ENCODE results near the gene IRF8. TPM values are rescaled to one million over a fixed set of nuclear protein-coding genes. Genes with fewer than 3 reads are reported as not detected.

The IRF8 gene
- total RNA-seq, 1 donor from 2014 or later = 1.0 TPM

DNA sequence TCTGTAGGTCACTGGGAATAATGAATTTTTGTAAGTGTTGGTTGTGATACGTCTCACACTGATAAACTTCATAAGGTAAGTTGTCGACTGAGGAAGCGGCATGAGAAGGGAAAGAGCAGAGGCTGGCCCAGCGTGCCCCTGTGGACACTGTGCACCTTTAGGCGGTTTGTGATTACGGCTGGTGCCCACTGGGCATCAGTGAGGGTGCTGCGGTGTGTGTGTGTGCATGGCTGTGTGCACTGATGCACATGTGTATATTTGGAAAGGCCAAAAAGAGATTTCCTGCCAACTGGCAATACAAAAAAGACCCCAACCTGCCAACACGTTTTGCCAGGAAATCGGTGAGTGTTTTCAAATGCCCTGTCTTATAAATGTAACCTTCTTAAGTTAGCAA lies 11.9 kb downstream of the IRF8 start:
- TF ChIP-seq, protein P1, sequence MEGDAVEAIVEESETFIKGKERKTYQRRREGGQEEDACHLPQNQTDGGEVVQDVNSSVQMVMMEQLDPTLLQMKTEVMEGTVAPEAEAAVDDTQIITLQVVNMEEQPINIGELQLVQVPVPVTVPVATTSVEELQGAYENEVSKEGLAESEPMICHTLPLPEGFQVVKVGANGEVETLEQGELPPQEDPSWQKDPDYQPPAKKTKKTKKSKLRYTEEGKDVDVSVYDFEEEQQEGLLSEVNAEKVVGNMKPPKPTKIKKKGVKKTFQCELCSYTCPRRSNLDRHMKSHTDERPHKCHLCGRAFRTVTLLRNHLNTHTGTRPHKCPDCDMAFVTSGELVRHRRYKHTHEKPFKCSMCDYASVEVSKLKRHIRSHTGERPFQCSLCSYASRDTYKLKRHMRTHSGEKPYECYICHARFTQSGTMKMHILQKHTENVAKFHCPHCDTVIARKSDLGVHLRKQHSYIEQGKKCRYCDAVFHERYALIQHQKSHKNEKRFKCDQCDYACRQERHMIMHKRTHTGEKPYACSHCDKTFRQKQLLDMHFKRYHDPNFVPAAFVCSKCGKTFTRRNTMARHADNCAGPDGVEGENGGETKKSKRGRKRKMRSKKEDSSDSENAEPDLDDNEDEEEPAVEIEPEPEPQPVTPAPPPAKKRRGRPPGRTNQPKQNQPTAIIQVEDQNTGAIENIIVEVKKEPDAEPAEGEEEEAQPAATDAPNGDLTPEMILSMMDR (IDR thresholded peaks at IDR 0.05; ENCODE audit: partially characterized antibody, unreplicated experiment) = no peak
- Mint-ChIP-seq H3K27me3 (ENCODE audit: unreplicated experiment) (peaks cover 5% of the 10 kb centered on the region), H3K4me3 (ENCODE audit: unreplicated experiment) (no peak overlapping the region), H3K9me3 (ENCODE audit: unreplicated experiment) (no peaks in the 10 kb centered on the region), H3K4me1 (ENCODE audit: low read depth, unreplicated experiment) (no peaks in the 10 kb centered on the region), H3K36me3 (ENCODE audit: unreplicated experiment) (peaks cover 9% of the 10 kb centered on the region), H3K27ac (ENCODE audit: unreplicated experiment) (no peak overlapping the region)
- DNase-seq = no peak

DNA sequence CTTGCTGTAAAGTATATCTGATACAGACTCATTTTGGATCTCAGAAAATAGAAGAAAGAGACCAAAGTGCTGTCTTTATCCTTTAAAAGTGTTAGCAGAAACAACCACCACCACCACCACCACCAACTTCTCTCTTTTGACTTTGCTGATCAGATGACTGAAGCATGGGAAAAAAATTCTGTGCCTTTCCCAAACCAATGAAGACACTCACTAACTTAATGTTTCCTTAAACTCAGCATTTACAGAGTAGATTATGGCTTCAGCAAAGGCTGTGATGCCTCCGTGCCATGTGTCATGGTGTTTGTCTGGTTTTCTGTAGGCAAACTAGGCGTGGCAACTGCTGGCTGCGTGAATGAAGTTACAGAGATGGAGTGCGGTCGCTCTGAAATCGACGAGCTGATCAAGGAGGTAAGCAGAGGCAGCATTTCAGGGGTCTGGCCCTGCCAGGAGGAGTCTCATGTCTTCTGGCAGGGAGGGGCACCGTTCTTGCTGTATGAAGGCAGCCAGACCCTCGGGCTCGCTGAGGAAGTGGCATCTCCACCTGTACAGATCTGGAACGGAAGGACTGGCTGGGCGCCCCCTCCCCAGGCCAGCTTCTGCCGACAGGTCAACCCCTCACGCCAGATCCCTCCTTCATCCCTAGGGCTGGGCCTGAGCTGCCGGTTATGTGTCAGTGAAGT lies 12.4 kb downstream of the IRF8 start:
- no peak for DNase-seq
- no peaks in the 10 kb centered on the region for H3K9me3 Mint-ChIP-seq (ENCODE audit: unreplicated experiment)
- TF ChIP-seq, protein P1 (IDR thresholded peaks at IDR 0.05; ENCODE audit: partially characterized antibody, unreplicated experiment) = no peak
- no peak overlapping the region for H3K27ac Mint-ChIP-seq (ENCODE audit: unreplicated experiment)
- peaks cover 5% of the 10 kb centered on the region for H3K36me3 Mint-ChIP-seq (ENCODE audit: unreplicated experiment)
- H3K27me3 Mint-ChIP-seq (ENCODE audit: unreplicated experiment) = peaks cover 5% of the 10 kb centered on the region
- no peaks in the 10 kb centered on the region for H3K4me1 Mint-ChIP-seq (ENCODE audit: low read depth, unreplicated experiment)
- no peak overlapping the region for H3K4me3 Mint-ChIP-seq (ENCODE audit: unreplicated experiment)

DNA sequence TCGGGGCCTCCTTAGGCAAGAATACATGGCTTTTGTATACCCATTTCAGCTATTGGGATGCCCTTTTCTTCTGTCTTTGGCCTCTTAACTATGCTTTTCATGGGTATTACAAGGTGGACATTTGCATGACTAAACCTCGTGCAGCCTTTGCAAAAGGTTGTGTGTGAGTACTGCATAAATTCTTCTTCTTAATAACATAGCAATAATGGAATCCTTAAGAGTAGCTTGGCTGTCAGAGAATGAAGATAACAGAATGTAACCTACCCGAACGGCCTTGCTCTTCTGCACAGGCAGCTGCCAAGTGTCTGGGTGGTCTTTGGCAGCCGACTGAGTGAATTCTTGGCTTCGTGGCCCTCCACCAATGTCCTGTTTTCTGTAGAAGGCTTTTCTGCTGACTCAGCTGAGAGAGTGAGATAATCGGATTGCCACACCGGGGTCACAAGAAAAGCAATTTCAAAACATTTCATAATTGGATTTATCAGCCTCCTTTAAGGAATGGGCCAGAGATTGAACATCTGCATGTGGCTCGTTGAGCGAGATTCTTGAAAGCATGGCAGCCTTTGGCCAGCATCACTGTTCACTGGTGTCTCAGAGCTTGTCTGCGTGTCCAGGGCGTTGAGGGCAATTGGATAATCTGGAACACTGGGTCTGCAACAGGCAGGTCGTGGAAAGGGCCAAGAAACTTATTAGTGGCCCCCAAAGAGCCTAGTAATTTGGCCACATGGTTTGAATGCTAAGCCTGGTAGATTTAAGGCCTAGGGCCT lies 13.4 kb downstream of the IRF8 start:
- no peak for DNase-seq
- Mint-ChIP-seq H3K36me3 (ENCODE audit: unreplicated experiment) (no peaks in the 10 kb centered on the region), H3K4me3 (ENCODE audit: unreplicated experiment) (no peak overlapping the region), H3K27me3 (ENCODE audit: unreplicated experiment) (peaks cover 4% of the 10 kb centered on the region), H3K27ac (ENCODE audit: unreplicated experiment) (no peak overlapping the region), H3K9me3 (ENCODE audit: unreplicated experiment) (no peaks in the 10 kb centered on the region), H3K4me1 (ENCODE audit: low read depth, unreplicated experiment) (no peaks in the 10 kb centered on the region)
- TF ChIP-seq, protein P1 (IDR thresholded peaks at IDR 0.05; ENCODE audit: partially characterized antibody, unreplicated experiment) = no peak

DNA sequence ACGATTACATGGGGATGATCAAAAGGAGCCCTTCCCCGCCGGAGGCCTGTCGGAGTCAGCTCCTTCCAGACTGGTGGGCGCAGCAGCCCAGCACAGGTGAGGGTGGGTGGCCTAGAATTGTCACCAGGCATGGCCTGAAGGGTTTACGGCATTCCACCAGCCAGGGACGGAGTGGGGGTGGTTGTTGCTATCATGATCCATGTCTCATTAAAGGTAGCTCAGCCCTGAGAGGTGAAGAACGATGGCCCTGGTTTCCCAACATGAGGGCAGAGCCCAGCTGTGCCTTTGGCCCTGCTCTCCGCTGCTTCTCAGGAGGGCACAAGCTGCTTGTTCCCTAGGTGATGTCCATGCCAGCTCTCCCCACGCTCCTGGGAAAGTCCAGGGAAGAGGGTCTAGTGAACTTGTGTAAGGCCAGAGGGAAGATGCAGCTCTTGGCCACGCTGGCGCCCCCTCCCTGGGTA lies 14.2 kb downstream of the IRF8 start:
- no peaks in the 10 kb centered on the region for H3K9me3 Mint-ChIP-seq (ENCODE audit: unreplicated experiment)
- H3K27me3 Mint-ChIP-seq (ENCODE audit: unreplicated experiment) = peaks cover 5% of the 10 kb centered on the region
- TF ChIP-seq, protein P1 (IDR thresholded peaks at IDR 0.05; ENCODE audit: partially characterized antibody, unreplicated experiment) = no peak
- no peak for DNase-seq
- no peaks in the 10 kb centered on the region for H3K4me1 Mint-ChIP-seq (ENCODE audit: low read depth, unreplicated experiment)
- H3K27ac Mint-ChIP-seq (ENCODE audit: unreplicated experiment) = no peak overlapping the region
- no peak overlapping the region for H3K4me3 Mint-ChIP-seq (ENCODE audit: unreplicated experiment)
- H3K36me3 Mint-ChIP-seq (ENCODE audit: unreplicated experiment) = no peaks in the 10 kb centered on the region
